ENCODE measurements around the gene CAPN10.

DNA sequence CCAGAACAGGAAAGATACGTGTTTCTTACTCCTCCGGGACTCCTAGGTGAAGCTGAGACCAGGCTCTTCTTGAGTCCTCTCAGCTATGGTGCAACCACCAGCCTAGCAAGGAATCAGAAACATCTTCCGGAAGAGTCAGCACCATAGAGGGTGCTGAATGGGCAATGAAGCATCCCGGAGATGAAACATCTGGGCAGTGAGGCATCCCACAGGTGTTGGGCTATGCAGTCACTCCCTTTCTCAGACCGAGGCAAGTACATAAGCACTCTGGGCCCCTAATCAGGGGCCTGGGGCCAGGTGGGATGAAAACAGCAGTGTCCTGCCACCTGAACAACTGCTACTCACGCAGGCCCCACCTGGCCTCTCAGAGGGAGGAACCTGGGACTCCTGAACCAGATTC lies 1.4 kb upstream of the CAPN10 start:
- TF ChIP-seq CTCF (IDR thresholded peaks at IDR 0.05) (no peak), NFE2L1 (CRISPR knock-in tag; IDR thresholded peaks at IDR 0.05) (no peak), ATF1 (CRISPR knock-in tag; IDR thresholded peaks at IDR 0.05) (no peak), NR2C2 (CRISPR knock-in tag; IDR thresholded peaks at IDR 0.05) (no peak), PRDM15 (CRISPR knock-in tag; IDR thresholded peaks at IDR 0.05) (no peak), CREB1 (CRISPR knock-in tag; IDR thresholded peaks at IDR 0.05) (no peak)
